Parietal lobe (tissue), 2 donors: ENCODE measurements around the gene GALT. TPM values are rescaled to one million over a fixed set of nuclear protein-coding genes. Genes with fewer than 3 reads are reported as not detected.

Experiments
- small RNA-seq: library from RNA; depleted of rRNA; stranded (forward); fragments of <200 nt; gene quantifications from one replicate; pipeline ENCODE3, GENCODE V24; 2014; ENCODE audit warnings: low replicate concordance
- total RNA-seq: library from RNA; depleted of rRNA; stranded (reverse); fragments of >200 nt; gene quantifications from one replicate; pipeline ENCODE4 v1.2.3, GENCODE V29; 2014

The GALT gene
- total RNA-seq = 70.7 TPM

GRCh38 chr9:34646211-34647083 is at the start of gene GALT:
GALT (plus strand) TSS chr9:34646675; CDS start chr9:34646705, 30 bp downstream.

GRCh38 chr9:34611811-34612787 is 34.4 kb upstream of the GALT start, which contains the start of gene RPP25L:
RPP25L (minus strand) TSS chr9:34612097; CDS start chr9:34611296, 801 bp downstream.

GRCh38 chr9:34620061-34620994 is 26.1 kb upstream of the GALT start, which contains the start of gene DCTN3:
DCTN3 (minus strand) TSS chr9:34620495; CDS start chr9:34620464, 31 bp downstream.

GRCh38 chr9:34628656-34629490 is 17.6 kb upstream of the GALT start, which contains the start of gene ARID3C:
ARID3C (minus strand) TSS chr9:34629066; CDS start chr9:34628014, 1,052 bp downstream.

GRCh38 chr9:34637356-34638137 is 8.9 kb upstream of the GALT start, which contains the start of gene SIGMAR1:
SIGMAR1 (minus strand) TSS chr9:34637787; CDS start chr9:34637697, 90 bp downstream.

GRCh38 chr9:34651876-34652601 is 5.6 kb downstream of the GALT start, which contains the start of gene IL11RA:
IL11RA (plus strand) TSS chr9:34652185; CDS start chr9:34655218, 3,033 bp downstream.

GRCh38 chr9:34662526-34663302 is 16.2 kb downstream of the GALT start, which contains the start of gene CCL27:
CCL27 (minus strand) TSS chr9:34662657; CDS start chr9:34662633, 24 bp downstream.

GRCh38 chr9:34690983-34691935 is 44.8 kb downstream of the GALT start, which contains the start of gene CCL19:
CCL19 (minus strand) TSS chr9:34691276; CDS start chr9:34691139, 137 bp downstream.

Small RNA genes within 50 kb of the gene (small RNA-seq; reads per million reads assigned to genes)
- not detected for gene CCL27

Other genes starting within 250 kb of the GALT start
- 35.4 TPM for gene FAM219A, start 188.1 kb upstream of the GALT start, total RNA-seq
- 2.2 TPM for gene DNAI1, start 187.9 kb upstream of the GALT start, total RNA-seq
- gene ENHO, start 123.7 kb upstream of the GALT start, total RNA-seq = 27.5 TPM
- 23.8 TPM for gene CNTFR, start 57.0 kb upstream of the GALT start, total RNA-seq
- 4.4 TPM for gene RPP25L, start 34.6 kb upstream of the GALT start, total RNA-seq
- 121 TPM for gene DCTN3, start 26.2 kb upstream of the GALT start, total RNA-seq
- gene ARID3C, start 17.6 kb upstream of the GALT start, total RNA-seq = 0.63 TPM
- gene SIGMAR1, start 8.9 kb upstream of the GALT start, total RNA-seq = 26.6 TPM
- 11.6 TPM for gene IL11RA, start 5.5 kb downstream of the GALT start, total RNA-seq
- not detected for gene CCL27, start 16.0 kb downstream of the GALT start, total RNA-seq
- not detected for gene CCL19, start 44.6 kb downstream of the GALT start, total RNA-seq
- gene CCL21, start 63.5 kb downstream of the GALT start, total RNA-seq = not detected